ENCODE data around the gene AK4.

AK4 gene

GRCh38 chr1:65247419-65248359 lies 99.7 kb downstream of the AK4 start:
- DNase-seq (ENCODE audit: low read depth in 2 of 2), result peak in 1 of 2 experiments; percentile 46

GRCh38 chr1:65250826-65251225 lies 102.8 kb downstream of the AK4 start:
- no peak for DNase-seq (ENCODE audit: low read depth in 2 of 2)

- DNase-seq (ENCODE audit: low read depth in 2 of 2), result no peak
These were observed 105.9 kb downstream of the AK4 start for GRCh38 chr1:65253800-65254319.

- no peak for DNase-seq (ENCODE audit: low read depth in 2 of 2)
These were observed 106.5 kb downstream of the AK4 start for GRCh38 chr1:65254320-65255034.

GRCh38 chr1:65255035-65255655 lies 107.1 kb downstream of the AK4 start:
- DNase-seq (ENCODE audit: low read depth in 2 of 2), result no peak

GRCh38 chr1:65255656-65256050 lies 107.7 kb downstream of the AK4 start:
- DNase-seq (ENCODE audit: low read depth in 2 of 2), result no peak

GRCh38 chr1:65256860-65257708 lies 109.1 kb downstream of the AK4 start:
- no peak for DNase-seq (ENCODE audit: low read depth in 2 of 2)

- DNase-seq (ENCODE audit: low read depth in 2 of 2), result no peak
These were observed 110.1 kb downstream of the AK4 start for GRCh38 chr1:65258106-65258505.

- no peak for DNase-seq (ENCODE audit: low read depth in 2 of 2)
These were observed 111.8 kb downstream of the AK4 start for GRCh38 chr1:65259816-65260215.

GRCh38 chr1:65260851-65261473 lies 113.0 kb downstream of the AK4 start:
- no peak for DNase-seq (ENCODE audit: low read depth in 2 of 2)

GRCh38 chr1:65263286-65263685 lies 115.3 kb downstream of the AK4 start:
- no peak for DNase-seq (ENCODE audit: low read depth in 2 of 2)

GRCh38 chr1:65264197-65264929 lies 116.4 kb downstream of the AK4 start:
- peak; percentile 50 to 60 for DNase-seq (ENCODE audit: low read depth in 2 of 2)

- no peak for DNase-seq (ENCODE audit: low read depth in 2 of 2)
These were observed 117.3 kb downstream of the AK4 start for GRCh38 chr1:65265296-65265650.

- peak in 1 of 2 experiments; percentile 37 for DNase-seq (ENCODE audit: low read depth in 2 of 2)
These were observed 117.8 kb downstream of the AK4 start for GRCh38 chr1:65265651-65266351.

GRCh38 chr1:65266476-65266875 lies 118.5 kb downstream of the AK4 start:
- DNase-seq (ENCODE audit: low read depth in 2 of 2), result no peak

GRCh38 chr1:65267271-65267670 lies 119.3 kb downstream of the AK4 start:
- no peak for DNase-seq (ENCODE audit: low read depth in 2 of 2)

GRCh38 chr1:65267683-65268082 lies 119.7 kb downstream of the AK4 start:
- DNase-seq (ENCODE audit: low read depth in 2 of 2), result no peak

GRCh38 chr1:65269612-65270011 lies 121.6 kb downstream of the AK4 start:
- no peak for DNase-seq (ENCODE audit: low read depth in 2 of 2)

GRCh38 chr1:65276197-65276939 lies 128.4 kb downstream of the AK4 start:
- DNase-seq (ENCODE audit: low read depth in 2 of 2), result no peak
